Measurements from ENCODE around the gene SERPINB12.

SERPINB12 gene

GRCh38 chr18:63567825-63568224, 25.7 kb downstream of the SERPINB12 start:
- Histone ChIP-seq H3K9me3 (ENCODE audit: control insufficient read depth, insufficient read depth, low read depth, low read length) (no peaks in the 10 kb centered on the region), H3K36me3 (ENCODE audit: control insufficient read depth in 2 of 2, insufficient read depth in 1 of 2, low read length in 2 of 2) (no peaks in the 10 kb centered on the region), H3K4me1 (ENCODE audit: control insufficient read depth, insufficient read depth, low read length) (no peaks in the 10 kb centered on the region), H3K27ac (ENCODE audit: extremely low read depth, low read depth, low read length) (no peak overlapping the region), H3K4me3 (ENCODE audit: low read depth, low read length) (no peak overlapping the region)
- CTCF ChIA-PET, result interaction anchor here (0.9 to 10.5 kb wide), 3 partner anchors 10 to 50 kb away, joined by 3 to 88 read pairs (median 26); partner anchors contain the start of gene SERPINB13
- no peak for TF ChIP-seq ZNF292 (tag by site-specific recombination; IDR thresholded peaks at IDR 0.05; ENCODE audit: borderline replicate concordance, low read depth)
- no peak for TF ChIP-seq ZNF549 (tag by site-specific recombination; IDR thresholded peaks at IDR 0.05)
- no peak for TF ChIP-seq ZNF585B (tag by site-specific recombination; IDR thresholded peaks at IDR 0.05)
- TF ChIP-seq ZBTB21 (tag by site-specific recombination; IDR thresholded peaks at IDR 0.05), result no peak
- TF ChIP-seq EGR2 (tag by site-specific recombination; IDR thresholded peaks at IDR 0.05; ENCODE audit: low read depth), result no peak
- TF ChIP-seq PRDM10 (tag by site-specific recombination; IDR thresholded peaks at IDR 0.05), result no peak
- TF ChIP-seq ZNF529 (tag by site-specific recombination; IDR thresholded peaks at IDR 0.05; ENCODE audit: insufficient replicate concordance), result no peak
- TF ChIP-seq ZFP37 (tag by site-specific recombination; IDR thresholded peaks at IDR 0.05), result no peak
- no peak for TF ChIP-seq SCRT1 (tag by site-specific recombination; IDR thresholded peaks at IDR 0.05; ENCODE audit: borderline replicate concordance)
- no peak for TF ChIP-seq ZEB2 (tag by site-specific recombination; IDR thresholded peaks at IDR 0.05)
- TF ChIP-seq ZIC2 (tag by site-specific recombination; IDR thresholded peaks at IDR 0.05), result no peak
- POLR2A ChIA-PET, result no interaction called here

GRCh38 chr18:63570721-63571120, 28.6 kb downstream of the SERPINB12 start:
- CTCF ChIA-PET, result interaction anchor here (0.5 to 1.0 kb wide), 3 partner anchors 52 to 293 kb away, joined by 3 read pairs; no protein-coding TSS in a partner anchor
- no peak for TF ChIP-seq ZXDB (tag by site-specific recombination; IDR thresholded peaks at IDR 0.05)
- no peak for TF ChIP-seq GLIS2 (tag by site-specific recombination; IDR thresholded peaks at IDR 0.05)
- no peak for TF ChIP-seq ZNF18 (tag by site-specific recombination; IDR thresholded peaks at IDR 0.05)
- no peak for TF ChIP-seq RBAK (tag by site-specific recombination; IDR thresholded peaks at IDR 0.05)
- no peak for TF ChIP-seq ZNF169 (tag by site-specific recombination; IDR thresholded peaks at IDR 0.05)
- TF ChIP-seq PRDM6 (tag by site-specific recombination; IDR thresholded peaks at IDR 0.05), result no peak
- no peak for TF ChIP-seq PRDM4 (tag by site-specific recombination; IDR thresholded peaks at IDR 0.05)
- no peak for TF ChIP-seq ZBTB6 (tag by site-specific recombination; IDR thresholded peaks at IDR 0.05)
- no peak for TF ChIP-seq KLF9 (tag by site-specific recombination; IDR thresholded peaks at IDR 0.05; ENCODE audit: low read depth)
- no peak overlapping the region for H3K27ac ChIP-seq (ENCODE audit: extremely low read depth, low read depth, low read length)
- H3K4me1 ChIP-seq (ENCODE audit: control insufficient read depth, insufficient read depth, low read length), result no peaks in the 10 kb centered on the region
- no peaks in the 10 kb centered on the region for H3K9me3 ChIP-seq (ENCODE audit: control insufficient read depth, insufficient read depth, low read depth, low read length)
- H3K4me3 ChIP-seq (ENCODE audit: low read depth, low read length), result no peak overlapping the region
- no peaks in the 10 kb centered on the region for H3K36me3 ChIP-seq (ENCODE audit: control insufficient read depth in 2 of 2, insufficient read depth in 1 of 2, low read length in 2 of 2)
- POLR2A ChIA-PET, result no interaction called here

Data from HEK293 (cell line).